Vagina (tissue), 2 donors: ENCODE measurements around the gene TGFA.

Experiments used
- POLR2A ChIP-seq, 2 donors: fragments of 450-650 bp; IDR thresholded peaks; one replicate each; pipeline ENCODE4 v1.6.1; 2017; ENCODE audit warnings: antibody characterized with exemption in 2 of 2, mild to moderate bottlenecking in 2 of 2, moderate library complexity in 2 of 2
- TF ChIP-seq, protein P1 (sequence below), 3 experiments: fragments of 450-650 bp in 2 of 3; fragments of 200-600 bp in 1 of 3; sonication (generic) in 1 of 3; IDR thresholded peaks; one replicate each; pipeline ENCODE4 v1.5.1; 2017 to 2019; ENCODE audit warnings: antibody characterized with exemption in 3 of 3, mild to moderate bottlenecking in 2 of 3, moderate library complexity in 2 of 3

DNA sequence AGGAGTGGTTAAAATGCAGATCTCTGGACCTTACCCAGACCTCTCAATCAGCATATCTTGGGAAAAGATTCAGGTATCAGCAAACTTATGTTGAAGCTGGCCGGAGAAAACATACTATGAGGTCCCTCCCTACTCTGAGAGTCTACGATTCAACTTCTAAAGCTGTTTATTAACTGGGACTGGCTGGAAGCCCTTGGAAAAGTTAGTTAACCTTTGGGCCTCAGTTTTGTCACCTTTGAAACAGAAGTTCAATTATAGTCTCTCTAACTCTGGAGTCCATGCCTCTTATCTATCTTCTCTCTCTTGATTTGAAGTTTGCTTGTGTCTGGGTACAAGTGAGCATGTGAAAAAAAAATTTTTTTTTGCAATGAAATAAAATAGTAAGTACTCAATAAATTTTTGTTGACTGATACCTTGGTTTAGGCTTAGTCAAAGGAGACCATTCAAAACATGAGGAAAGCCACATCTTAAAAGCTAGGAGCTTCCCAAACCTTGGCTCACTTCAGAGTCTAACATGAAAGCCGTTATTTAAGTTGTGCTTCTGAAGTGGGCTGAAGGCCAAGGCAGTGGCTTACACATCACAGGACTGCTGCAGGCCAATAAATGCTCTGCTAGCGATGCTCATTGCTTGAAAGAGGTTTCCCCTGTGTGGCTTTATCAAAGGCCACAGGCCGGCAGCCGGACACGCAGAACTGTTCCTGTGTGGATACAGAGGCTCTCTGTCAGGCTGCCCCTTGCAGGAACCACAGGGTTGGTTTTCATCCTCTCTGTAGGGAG, 141.1 kb downstream of the TGFA start:
- TF ChIP-seq POLR2A (IDR thresholded peaks at IDR 0.05) = no peak
- TF ChIP-seq, protein P1, sequence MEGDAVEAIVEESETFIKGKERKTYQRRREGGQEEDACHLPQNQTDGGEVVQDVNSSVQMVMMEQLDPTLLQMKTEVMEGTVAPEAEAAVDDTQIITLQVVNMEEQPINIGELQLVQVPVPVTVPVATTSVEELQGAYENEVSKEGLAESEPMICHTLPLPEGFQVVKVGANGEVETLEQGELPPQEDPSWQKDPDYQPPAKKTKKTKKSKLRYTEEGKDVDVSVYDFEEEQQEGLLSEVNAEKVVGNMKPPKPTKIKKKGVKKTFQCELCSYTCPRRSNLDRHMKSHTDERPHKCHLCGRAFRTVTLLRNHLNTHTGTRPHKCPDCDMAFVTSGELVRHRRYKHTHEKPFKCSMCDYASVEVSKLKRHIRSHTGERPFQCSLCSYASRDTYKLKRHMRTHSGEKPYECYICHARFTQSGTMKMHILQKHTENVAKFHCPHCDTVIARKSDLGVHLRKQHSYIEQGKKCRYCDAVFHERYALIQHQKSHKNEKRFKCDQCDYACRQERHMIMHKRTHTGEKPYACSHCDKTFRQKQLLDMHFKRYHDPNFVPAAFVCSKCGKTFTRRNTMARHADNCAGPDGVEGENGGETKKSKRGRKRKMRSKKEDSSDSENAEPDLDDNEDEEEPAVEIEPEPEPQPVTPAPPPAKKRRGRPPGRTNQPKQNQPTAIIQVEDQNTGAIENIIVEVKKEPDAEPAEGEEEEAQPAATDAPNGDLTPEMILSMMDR (IDR thresholded peaks at IDR 0.05) = no peak
